NCI-H128 (cell line): ENCODE results near the gene VKORC1.

Experiments
- DNase-seq: peaks from one replicate; lab custom pipeline; 2025; ENCODE audit not compliant: unreplicated experiment; lab: John Stamatoyannopoulos, UW

Gene VKORC1

DNA sequence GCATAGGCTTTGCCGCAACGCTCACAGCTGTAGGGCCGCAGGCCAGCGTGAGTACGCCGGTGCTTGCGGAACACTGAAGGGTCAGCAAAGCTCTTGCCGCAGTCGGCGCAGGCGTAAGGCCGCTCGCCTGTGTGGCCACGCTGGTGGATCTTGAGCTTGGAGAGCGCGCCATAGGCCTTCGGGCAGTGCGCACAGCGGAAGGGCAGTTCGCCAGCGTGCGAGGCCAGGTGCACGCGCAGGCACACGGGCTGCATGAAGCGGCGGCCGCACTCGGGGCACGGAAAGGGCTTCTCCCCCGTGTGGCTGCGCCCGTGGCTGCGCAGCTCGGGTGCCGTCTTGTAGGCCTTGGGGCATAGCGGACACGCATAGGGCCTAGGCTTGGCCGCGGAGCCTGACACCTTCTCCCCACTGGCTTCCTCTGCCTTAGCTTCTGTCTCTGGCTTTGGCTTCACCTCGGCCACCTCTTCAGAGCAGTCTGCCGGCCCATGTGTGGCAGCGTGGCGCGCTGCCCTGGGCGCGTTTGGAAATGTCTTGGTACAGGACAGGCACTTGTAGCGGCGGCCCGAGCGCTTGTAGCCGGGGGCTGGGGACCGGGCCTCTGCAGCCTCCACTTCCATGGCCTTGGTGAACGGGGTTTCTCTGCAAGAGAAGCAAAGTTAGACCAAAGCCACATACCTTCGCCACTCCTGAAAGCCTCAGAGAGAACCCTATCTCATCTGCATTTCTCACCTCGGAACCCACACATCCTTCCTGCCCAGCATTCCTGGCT lies 30.6 kb downstream of the VKORC1 start:
- DNase-seq, result no peak

DNA sequence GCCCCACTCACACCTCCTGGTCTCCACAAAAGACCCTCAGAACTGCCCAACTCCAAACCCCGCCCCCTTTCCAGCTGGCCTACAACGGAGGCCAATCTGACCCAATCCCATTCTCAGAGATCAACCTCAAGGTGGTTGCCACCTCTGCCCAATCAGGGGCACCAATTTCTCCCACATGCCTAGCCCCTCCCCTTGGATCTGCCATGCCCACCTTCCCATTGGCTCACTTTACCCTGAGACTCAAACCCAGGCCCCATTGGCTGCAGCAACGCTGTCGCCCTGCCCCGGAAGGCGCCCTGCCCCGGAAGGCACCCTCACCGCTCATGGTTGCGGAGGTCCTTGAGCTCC lies 31.1 kb downstream of the VKORC1 start:
- DNase-seq, result no peak

DNA sequence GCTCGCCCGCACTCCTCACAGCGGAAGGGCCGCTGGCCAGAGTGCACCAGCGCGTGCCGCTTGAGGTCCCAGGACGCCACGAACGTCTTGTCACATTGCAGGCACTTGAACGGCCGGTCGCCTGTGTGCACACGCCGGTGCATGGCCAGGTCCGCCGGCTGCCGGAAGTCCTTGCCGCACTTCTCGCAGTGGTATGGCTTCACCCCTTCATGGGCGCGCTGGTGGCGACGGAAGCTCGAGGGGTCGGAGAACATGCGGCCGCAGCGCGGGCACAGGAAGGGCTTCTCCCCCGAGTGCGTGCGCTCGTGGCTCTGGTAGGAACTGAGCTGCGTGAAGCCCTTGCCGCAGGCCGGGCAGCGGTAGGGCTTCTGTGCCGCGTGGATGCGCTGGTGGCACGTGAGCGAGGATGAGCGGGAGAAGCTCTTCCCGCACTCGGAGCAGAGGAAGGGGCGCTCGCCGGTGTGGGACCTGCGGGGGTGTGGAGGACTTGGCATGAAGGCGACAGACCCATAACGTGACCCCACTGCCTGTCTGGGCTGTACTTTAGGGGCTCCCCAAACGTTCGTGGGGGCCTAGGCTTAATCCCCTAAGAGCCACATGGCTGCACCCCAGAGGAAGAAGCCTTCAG lies 32.7 kb downstream of the VKORC1 start:
- no peak for DNase-seq

DNA sequence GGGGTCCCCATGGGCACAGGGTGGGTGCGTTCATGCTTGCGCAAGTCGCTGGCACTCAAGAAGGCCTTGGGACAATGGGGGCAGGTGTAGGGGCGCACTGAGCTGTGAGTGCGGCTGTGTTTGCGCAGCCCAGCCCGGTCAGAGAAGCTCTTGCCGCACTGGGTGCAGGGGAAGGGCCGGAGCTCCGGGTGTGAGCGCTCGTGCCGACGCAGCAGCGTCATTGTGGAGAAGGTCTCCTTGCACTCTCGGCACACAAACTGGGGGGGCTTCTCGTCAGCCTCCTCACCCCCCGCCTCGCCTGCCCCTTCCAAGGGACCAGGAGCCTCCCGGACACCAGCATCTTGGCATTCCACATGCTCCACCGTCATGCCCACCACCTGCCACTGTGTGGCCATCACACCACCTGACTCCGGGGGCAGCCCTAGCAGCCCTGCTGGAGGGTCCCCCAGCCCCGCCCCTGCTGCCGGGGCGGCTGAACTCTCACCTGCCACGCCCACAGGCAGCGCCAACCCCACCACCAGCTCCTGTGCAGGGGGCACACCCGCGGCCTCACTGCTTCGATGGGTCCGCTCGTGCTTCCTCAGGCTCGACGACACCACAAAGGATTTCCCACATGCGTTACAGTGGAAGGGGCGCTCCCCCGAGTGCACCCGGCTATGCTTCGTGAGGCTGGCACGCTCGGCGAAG lies 33.3 kb downstream of the VKORC1 start:
- DNase-seq, result no peak

DNA sequence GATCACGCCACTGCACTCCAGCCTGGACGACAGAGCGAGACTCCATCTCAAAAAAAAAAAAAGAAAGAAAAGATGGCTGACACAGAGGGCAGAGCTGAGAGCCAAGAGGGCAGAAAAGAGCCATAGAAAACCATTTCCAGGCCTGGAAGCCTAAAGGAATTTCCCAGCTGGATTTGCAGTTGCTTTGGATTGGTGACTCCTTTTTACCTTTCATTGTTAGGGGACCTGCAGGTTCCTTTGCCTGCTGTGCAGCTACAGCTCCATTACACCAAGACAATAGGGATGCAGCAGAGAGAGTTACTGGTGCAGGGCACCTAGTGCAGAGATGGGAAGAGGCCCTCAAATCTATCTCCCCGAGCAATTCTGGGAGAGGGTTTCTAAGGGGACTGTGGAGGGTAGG lies 39.0 kb downstream of the VKORC1 start:
- no peak for DNase-seq

DNA sequence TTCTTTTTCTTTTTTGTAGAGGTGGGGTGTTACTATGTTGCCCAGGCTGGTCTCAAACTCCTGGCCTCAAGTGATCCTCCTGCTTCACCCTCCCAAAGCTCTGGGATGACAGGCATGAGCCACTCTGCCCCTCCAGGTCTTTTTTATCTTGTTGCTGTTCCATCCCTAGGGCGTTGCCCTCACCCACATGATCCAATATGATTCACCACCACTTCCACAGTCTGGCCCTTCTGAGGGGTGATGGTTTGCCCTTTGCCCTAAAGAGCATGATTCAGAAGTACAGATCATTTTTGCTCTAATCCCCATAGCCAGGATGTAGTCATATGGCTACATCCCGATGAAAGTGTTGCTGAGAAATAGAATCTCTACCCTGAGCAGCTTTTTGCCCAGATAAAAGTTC lies 42.5 kb downstream of the VKORC1 start:
- no peak for DNase-seq

DNA sequence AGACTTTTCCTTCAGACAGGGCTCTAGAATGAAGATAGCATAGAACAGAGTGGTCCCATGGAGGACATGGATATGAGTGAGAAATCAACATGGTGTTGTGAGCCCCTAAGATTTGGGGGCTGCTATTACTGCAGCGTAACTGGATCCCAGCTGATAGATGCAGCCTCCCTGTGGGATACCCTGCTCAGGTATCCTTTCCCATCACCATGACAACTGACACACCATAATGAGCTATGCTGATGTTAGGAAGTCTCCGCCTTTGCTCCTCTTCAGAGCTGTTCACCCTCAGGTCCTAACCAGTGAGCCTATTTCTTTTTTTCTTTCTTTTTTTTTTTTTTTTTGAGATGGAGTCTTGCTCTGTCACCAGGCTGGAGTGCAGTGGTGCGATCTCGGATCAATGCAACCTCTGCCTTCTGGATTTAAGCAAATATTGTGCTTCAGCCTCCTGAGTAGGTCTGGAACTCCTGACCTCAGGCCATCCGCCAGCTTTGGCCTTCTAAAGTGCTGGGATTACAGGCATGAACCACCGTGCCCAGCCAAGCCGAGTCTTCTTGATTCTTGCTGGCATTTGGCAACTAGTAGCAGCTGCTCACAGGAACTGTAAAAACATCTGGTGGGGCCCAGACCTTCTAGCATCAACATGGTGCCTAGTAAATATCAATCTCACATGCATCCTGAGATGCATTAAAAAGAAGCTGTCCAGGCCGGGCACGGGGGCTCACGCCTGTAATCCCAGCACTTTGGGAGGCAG lies 44.1 kb downstream of the VKORC1 start:
- no peak for DNase-seq

DNA sequence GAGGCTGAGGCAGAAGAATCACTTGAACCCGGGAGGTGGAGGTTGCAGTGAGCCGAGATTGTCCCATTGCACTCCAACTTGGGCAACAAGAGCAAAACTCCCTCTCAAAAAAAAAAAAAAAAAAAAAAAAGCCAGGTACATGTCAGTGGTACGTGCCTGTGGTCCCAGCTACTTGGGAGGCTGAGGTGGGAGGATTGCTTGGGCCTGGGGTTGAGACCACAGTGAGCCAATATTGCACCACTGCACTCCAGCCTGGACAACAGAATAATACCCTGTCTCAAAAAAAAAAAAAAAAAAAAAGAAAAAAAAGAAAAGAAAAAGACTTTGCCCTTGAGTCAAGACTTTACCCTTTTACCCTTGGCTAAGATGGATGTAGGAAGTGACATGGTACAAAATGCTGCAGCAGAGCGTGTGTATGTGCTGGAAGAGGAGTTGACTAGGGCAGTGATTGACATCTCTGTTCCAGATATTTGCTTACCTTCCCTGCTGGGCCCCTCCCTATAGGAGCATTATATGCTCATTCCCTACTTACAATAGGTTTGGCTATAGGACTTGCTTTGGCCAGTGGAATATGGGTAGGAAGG lies 50.6 kb downstream of the VKORC1 start:
- no peak for DNase-seq

DNA sequence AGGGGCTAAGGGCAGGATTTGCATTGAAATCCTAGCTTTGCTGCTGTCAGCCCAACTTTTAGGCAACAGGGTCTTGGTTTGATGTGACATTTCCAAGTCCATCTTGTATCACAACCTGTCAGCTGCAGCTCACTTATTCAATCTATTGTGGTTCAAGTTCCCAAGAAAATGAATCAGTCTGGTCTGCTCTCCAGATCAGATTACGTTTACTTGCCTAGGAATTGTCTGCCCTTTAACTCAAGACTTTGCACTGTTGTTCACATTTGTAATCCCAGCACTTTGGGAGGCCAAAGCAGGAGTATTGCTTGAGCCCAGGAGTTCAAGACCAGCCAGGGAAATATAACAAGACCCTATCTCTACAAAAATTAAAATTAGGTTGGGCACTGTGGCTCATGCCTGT lies 51.2 kb downstream of the VKORC1 start:
- DNase-seq, result no peak

DNA sequence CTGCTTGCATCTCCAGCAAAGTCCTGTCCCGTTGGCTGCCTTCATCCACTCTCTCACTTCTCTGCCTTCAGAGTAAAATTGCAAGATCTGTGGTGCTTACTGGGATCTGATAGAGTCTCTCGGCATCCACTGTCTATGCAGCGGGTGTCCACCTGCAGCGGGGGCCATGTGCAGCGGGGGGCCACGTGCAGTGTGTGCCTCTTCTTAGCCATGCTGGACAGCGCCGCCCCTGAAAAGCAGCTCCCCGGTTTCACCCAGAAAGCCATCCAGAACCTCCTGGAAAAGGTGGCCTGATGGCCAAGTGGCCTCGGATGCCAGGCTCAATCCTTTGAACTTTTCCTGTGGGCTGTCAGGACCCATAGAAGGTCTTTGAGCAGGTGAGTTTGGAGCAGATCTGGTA lies 51.7 kb downstream of the VKORC1 start:
- DNase-seq, result no peak
